HEK293 (cell line): ENCODE data around the gene TPST1.

Experiments used
- CTCF ChIA-PET: fragments of 350-600 bp; formaldehyde crosslinking; extraction: SDS; loops from one replicate; lab custom pipeline; 2021; ENCODE audit warnings: antibody characterized with exemption; lab: Yijun Ruan, JAX
- POLR2A ChIA-PET: fragments of 300-600 bp; formaldehyde crosslinking; extraction: SDS; loops from one replicate; lab custom pipeline; 2020; ENCODE audit warnings: antibody characterized with exemption, inconsistent platforms; lab: Yijun Ruan, JAX
- H3K27ac ChIP-seq: fragments of 200-500 bp; sonication (Bioruptor generic); 2 replicates; pipeline ENCODE4 v1.5.1; 2014; ENCODE audit warnings: low read depth, low read length, control low read depth, inconsistent platforms; ENCODE audit errors: extremely low read depth
- H3K36me3 ChIP-seq, 2 experiments: fragments of 200-500 bp in 1 of 2; sonication (Bioruptor generic) in 1 of 2; 1 replicate in 1 of 2; 2 replicates in 1 of 2; pipeline ENCODE4 v1.5.1; 2014 to 2017; ENCODE audit warnings: inconsistent platforms in 2 of 2, low read length in 2 of 2; ENCODE audit not compliant: control insufficient read depth in 2 of 2, insufficient read depth in 1 of 2
- H3K4me1 ChIP-seq: fragments of 200-500 bp; sonication (Bioruptor generic); 2 replicates; pipeline ENCODE4 v1.5.1; 2014; ENCODE audit warnings: mild to moderate bottlenecking, low read length, inconsistent platforms; ENCODE audit not compliant: control insufficient read depth, insufficient read depth
- H3K4me3 ChIP-seq: 2 replicates; pipeline ENCODE4 v1.5.1; 2011; ENCODE audit warnings: low read depth, mild to moderate bottlenecking, control low read depth, low read length, moderate library complexity
- H3K9me3 ChIP-seq: fragments of 200-500 bp; sonication (Bioruptor generic); 2 replicates; pipeline ENCODE4 v1.5.1; 2014; ENCODE audit warnings: low read depth, low read length, inconsistent platforms; ENCODE audit not compliant: control insufficient read depth, insufficient read depth
- GLI2 ChIP-seq: fragments of 450-650 bp; formaldehyde crosslinking; IDR thresholded peaks from 2 replicates; pipeline ENCODE4; 2017; ENCODE audit warnings: missing biosample characterization, missing genetic modification characterization, low read depth, borderline replicate concordance
- REST ChIP-seq: fragments of 450-650 bp; formaldehyde crosslinking; IDR thresholded peaks from 2 replicates; pipeline ENCODE4 v1.5.1; 2016; ENCODE audit warnings: missing biosample characterization, missing genetic modification characterization
- ZBTB7A ChIP-seq: fragments of 450-650 bp; formaldehyde crosslinking; IDR thresholded peaks from 2 replicates; pipeline ENCODE4 v1.5.1; 2016; ENCODE audit warnings: low read depth, missing biosample characterization, missing genetic modification characterization
- ZNF10 ChIP-seq: fragments of 450-650 bp; formaldehyde crosslinking; IDR thresholded peaks from 2 replicates; pipeline ENCODE4 v1.5.1; 2017; ENCODE audit warnings: missing biosample characterization, missing genetic modification characterization
- ZNF146 ChIP-seq: fragments of 450-650 bp; formaldehyde crosslinking; IDR thresholded peaks from 2 replicates; pipeline ENCODE4 v1.5.1; 2016; ENCODE audit warnings: missing biosample characterization, missing genetic modification characterization
- ZNF155 ChIP-seq: fragments of 450-650 bp; formaldehyde crosslinking; IDR thresholded peaks from 2 replicates; pipeline ENCODE4 v1.5.1; 2016; ENCODE audit warnings: missing biosample characterization, missing genetic modification characterization
- ZNF157 ChIP-seq: fragments of 450-650 bp; formaldehyde crosslinking; IDR thresholded peaks from 2 replicates; pipeline ENCODE4 v1.5.1; 2016; ENCODE audit warnings: missing biosample characterization, missing genetic modification characterization
- ZNF202 ChIP-seq: fragments of 450-650 bp; formaldehyde crosslinking; IDR thresholded peaks from 2 replicates; pipeline ENCODE4 v1.5.1; 2016; ENCODE audit warnings: missing biosample characterization, missing genetic modification characterization, borderline replicate concordance
- ZNF211 ChIP-seq: fragments of 450-650 bp; formaldehyde crosslinking; IDR thresholded peaks from 2 replicates; pipeline ENCODE4 v1.5.1; 2016; ENCODE audit warnings: low read depth, missing biosample characterization, missing genetic modification characterization
- ZNF221 ChIP-seq: fragments of 450-650 bp; formaldehyde crosslinking; IDR thresholded peaks from 2 replicates; pipeline ENCODE4 v1.5.1; 2017; ENCODE audit warnings: missing biosample characterization, missing genetic modification characterization, borderline replicate concordance
- ZNF398 ChIP-seq: fragments of 450-650 bp; formaldehyde crosslinking; IDR thresholded peaks from 2 replicates; pipeline ENCODE4 v1.5.1; 2017; ENCODE audit warnings: missing biosample characterization, missing genetic modification characterization
- ZNF433 ChIP-seq: fragments of 450-650 bp; formaldehyde crosslinking; IDR thresholded peaks from 2 replicates; pipeline ENCODE4 v1.5.1; 2016; ENCODE audit warnings: missing biosample characterization, missing genetic modification characterization, low read depth
- ZNF623 ChIP-seq: fragments of 450-650 bp; formaldehyde crosslinking; IDR thresholded peaks from 2 replicates; pipeline ENCODE4 v1.5.1; 2016; ENCODE audit warnings: missing biosample characterization, missing genetic modification characterization
- ZNF791 ChIP-seq: fragments of 450-650 bp; formaldehyde crosslinking; IDR thresholded peaks from 2 replicates; pipeline ENCODE4 v1.5.1; 2016; ENCODE audit warnings: missing biosample characterization, missing genetic modification characterization
- ZNF830 ChIP-seq: fragments of 450-650 bp; IDR thresholded peaks from 2 replicates; pipeline ENCODE4 v1.5.0; 2018; ENCODE audit warnings: missing biosample characterization, missing genetic modification characterization, low read depth, mild to moderate bottlenecking, moderate library complexity
- TF ChIP-seq, protein P1 (sequence below): fragments of 450-650 bp; IDR thresholded peaks from 2 replicates; pipeline ENCODE4 v1.5.1; 2018; ENCODE audit warnings: missing biosample characterization, missing genetic modification characterization
- TF ChIP-seq, protein P2 (sequence below): fragments of 450-650 bp; formaldehyde crosslinking; IDR thresholded peaks from 2 replicates; pipeline ENCODE4 v1.5.1; 2016; ENCODE audit warnings: missing biosample characterization, missing genetic modification characterization
- TF ChIP-seq, protein P3 (sequence below): fragments of 450-650 bp; formaldehyde crosslinking; IDR thresholded peaks from 2 replicates; pipeline ENCODE4 v1.5.1; 2016; ENCODE audit warnings: missing biosample characterization, missing genetic modification characterization

TPST1 gene

GRCh38 chr7:66353547-66353946 lies 148.4 kb downstream of the TPST1 start:
- H3K36me3 ChIP-seq, result no peaks in the 10 kb centered on the region
- no peaks in the 10 kb centered on the region for H3K9me3 ChIP-seq
- no peak overlapping the region for H3K27ac ChIP-seq
- ChIA-PET POLR2A (no interaction called here), CTCF (no interaction called here)
- TF ChIP-seq ZNF623, result no peak
- H3K4me1 ChIP-seq, result no peaks in the 10 kb centered on the region
- H3K4me3 ChIP-seq, result no peak overlapping the region

GRCh38 chr7:66355756-66356155 lies 150.6 kb downstream of the TPST1 start:
- no peak overlapping the region for H3K27ac ChIP-seq
- POLR2A ChIA-PET, result interaction anchor here (0.7 kb wide), 1 partner anchor 42 kb away, joined by 4 read pairs; no protein-coding TSS in a partner anchor
- no peaks in the 10 kb centered on the region for H3K36me3 ChIP-seq
- TF ChIP-seq, protein P1, sequence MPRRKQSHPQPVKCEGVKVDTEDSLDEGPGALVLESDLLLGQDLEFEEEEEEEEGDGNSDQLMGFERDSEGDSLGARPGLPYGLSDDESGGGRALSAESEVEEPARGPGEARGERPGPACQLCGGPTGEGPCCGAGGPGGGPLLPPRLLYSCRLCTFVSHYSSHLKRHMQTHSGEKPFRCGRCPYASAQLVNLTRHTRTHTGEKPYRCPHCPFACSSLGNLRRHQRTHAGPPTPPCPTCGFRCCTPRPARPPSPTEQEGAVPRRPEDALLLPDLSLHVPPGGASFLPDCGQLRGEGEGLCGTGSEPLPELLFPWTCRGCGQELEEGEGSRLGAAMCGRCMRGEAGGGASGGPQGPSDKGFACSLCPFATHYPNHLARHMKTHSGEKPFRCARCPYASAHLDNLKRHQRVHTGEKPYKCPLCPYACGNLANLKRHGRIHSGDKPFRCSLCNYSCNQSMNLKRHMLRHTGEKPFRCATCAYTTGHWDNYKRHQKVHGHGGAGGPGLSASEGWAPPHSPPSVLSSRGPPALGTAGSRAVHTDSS (tag by site-specific recombination), result no peak
- TF ChIP-seq, all 188 proteins: peak for 0
- no peak overlapping the region for H3K4me3 ChIP-seq
- no peaks in the 10 kb centered on the region for H3K9me3 ChIP-seq
- CTCF ChIA-PET, result interaction anchor here (0.6 to 0.7 kb wide), 3 partner anchors 38 to 111 kb away, joined by 3 to 4 read pairs (median 3); no protein-coding TSS in a partner anchor
- H3K4me1 ChIP-seq, result no peaks in the 10 kb centered on the region

GRCh38 chr7:66356277-66356721 lies 151.2 kb downstream of the TPST1 start:
- CTCF ChIA-PET, result interaction anchor here (0.6 kb wide), 1 partner anchor 39 kb away, joined by 3 read pairs; no protein-coding TSS in a partner anchor
- H3K4me3 ChIP-seq, result no peak overlapping the region
- H3K27ac ChIP-seq, result no peak overlapping the region
- no peaks in the 10 kb centered on the region for H3K36me3 ChIP-seq
- no peaks in the 10 kb centered on the region for H3K4me1 ChIP-seq
- H3K9me3 ChIP-seq, result no peaks in the 10 kb centered on the region
- POLR2A ChIA-PET, result interaction anchor here (0.5 to 0.7 kb wide), 2 partner anchors 22 to 42 kb away, joined by 3 to 4 read pairs; no protein-coding TSS in a partner anchor
- TF ChIP-seq, protein P2, sequence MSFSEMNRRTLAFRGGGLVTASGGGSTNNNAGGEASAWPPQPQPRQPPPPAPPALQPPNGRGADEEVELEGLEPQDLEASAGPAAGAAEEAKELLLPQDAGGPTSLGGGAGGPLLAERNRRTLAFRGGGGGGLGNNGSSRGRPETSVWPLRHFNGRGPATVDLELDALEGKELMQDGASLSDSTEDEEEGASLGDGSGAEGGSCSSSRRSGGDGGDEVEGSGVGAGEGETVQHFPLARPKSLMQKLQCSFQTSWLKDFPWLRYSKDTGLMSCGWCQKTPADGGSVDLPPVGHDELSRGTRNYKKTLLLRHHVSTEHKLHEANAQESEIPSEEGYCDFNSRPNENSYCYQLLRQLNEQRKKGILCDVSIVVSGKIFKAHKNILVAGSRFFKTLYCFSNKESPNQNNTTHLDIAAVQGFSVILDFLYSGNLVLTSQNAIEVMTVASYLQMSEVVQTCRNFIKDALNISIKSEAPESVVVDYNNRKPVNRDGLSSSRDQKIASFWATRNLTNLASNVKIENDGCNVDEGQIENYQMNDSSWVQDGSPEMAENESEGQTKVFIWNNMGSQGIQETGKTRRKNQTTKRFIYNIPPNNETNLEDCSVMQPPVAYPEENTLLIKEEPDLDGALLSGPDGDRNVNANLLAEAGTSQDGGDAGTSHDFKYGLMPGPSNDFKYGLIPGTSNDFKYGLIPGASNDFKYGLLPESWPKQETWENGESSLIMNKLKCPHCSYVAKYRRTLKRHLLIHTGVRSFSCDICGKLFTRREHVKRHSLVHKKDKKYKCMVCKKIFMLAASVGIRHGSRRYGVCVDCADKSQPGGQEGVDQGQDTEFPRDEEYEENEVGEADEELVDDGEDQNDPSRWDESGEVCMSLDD, result no peak
- TF ChIP-seq GLI2 (tag by site-specific recombination) (no peak), ZNF10 (no peak), ZNF221 (tag by site-specific recombination) (no peak), ZNF155 (tag by site-specific recombination) (no peak), ZBTB7A (tag by site-specific recombination) (no peak), ZNF211 (no peak), ZNF202 (tag by site-specific recombination) (no peak), ZNF791 (tag by site-specific recombination) (no peak), ZNF146 (no peak)
- TF ChIP-seq, protein P3, sequence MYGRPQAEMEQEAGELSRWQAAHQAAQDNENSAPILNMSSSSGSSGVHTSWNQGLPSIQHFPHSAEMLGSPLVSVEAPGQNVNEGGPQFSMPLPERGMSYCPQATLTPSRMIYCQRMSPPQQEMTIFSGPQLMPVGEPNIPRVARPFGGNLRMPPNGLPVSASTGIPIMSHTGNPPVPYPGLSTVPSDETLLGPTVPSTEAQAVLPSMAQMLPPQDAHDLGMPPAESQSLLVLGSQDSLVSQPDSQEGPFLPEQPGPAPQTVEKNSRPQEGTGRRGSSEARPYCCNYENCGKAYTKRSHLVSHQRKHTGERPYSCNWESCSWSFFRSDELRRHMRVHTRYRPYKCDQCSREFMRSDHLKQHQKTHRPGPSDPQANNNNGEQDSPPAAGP, result no peak

- Histone ChIP-seq H3K9me3 (no peaks in the 10 kb centered on the region), H3K27ac (no peak overlapping the region), H3K4me3 (no peak overlapping the region), H3K36me3 (no peaks in the 10 kb centered on the region), H3K4me1 (no peaks in the 10 kb centered on the region)
- ChIA-PET CTCF (no interaction called here), POLR2A (no interaction called here)
- TF ChIP-seq ZNF398 (tag by site-specific recombination), result no peak
- TF ChIP-seq ZNF157, result no peak
- no peak for TF ChIP-seq ZNF433
- no peak for TF ChIP-seq ZNF830 (tag by site-specific recombination)
- TF ChIP-seq REST (tag by site-specific recombination), result no peak
These were observed 152.0 kb downstream of the TPST1 start for GRCh38 chr7:66357087-66357486.
